Renal cortex interstitium (tissue), 11 donors: ENCODE measurements around the gene UBE2QL1. TPM values are rescaled to one million over a fixed set of nuclear protein-coding genes. Genes with fewer than 3 reads are reported as not detected.

Experiments used
- DNase-seq, 11 donors: peaks; one replicate each; pipeline ENCODE4 v3.0.0-alpha.2; 2013; ENCODE audit warnings: low read depth in 9 of 11, low spot score in 4 of 11; ENCODE audit errors: extremely low read depth in 1 of 11
- polyA plus RNA-seq, 3 donors: library from polyadenylated mRNA; unstranded; fragments of 120-200 nt; gene quantifications; one replicate each; pipeline ENCODE4 v1.2.1, GENCODE V29; 2013; ENCODE audit not compliant: insufficient read length in 3 of 3

The UBE2QL1 gene
- polyA plus RNA-seq, 3 donors: 0.79 to 0.95 (median 0.83) TPM

DNA sequence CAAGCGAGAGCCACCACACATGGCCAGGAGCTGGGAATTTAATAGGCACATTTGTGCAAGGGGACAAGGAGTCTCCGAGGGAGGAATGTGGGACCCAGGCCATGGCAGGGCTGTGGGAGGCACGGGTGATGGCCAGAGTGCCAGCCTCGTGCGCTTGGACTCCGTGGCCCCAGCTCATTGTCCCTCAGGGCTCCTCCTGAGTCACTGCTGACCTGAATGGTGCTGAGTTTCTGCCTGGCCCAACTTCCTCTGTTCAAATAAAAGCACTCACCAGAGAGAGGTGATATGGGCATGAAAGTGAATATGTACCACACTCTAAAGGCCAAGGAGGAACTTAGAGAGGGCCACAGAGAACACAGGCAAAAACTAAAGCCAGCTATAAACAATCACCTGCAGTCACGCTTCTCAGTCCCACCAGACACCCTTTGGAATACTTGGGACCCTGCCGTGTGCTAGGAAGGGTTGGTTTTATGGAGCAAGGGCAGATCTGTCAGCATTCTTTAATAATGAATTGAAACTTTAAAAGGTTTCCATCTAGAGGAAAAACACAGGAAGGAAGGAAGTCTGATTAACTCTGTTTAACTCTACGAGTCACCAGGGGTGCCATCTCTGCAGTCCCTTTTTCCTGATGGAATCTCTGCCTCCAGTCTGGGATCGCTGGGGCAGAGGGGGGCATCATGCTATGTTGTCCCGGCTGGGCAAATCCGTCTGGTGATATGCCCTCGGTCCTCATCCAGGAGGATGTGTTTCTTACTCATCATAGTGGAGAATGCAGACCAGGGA, 25.1 kb upstream of the UBE2QL1 start:
- no peak for DNase-seq

GRCh38 chr5:6424110-6424659, 24.5 kb upstream of the UBE2QL1 start:
- no peak for DNase-seq

DNA sequence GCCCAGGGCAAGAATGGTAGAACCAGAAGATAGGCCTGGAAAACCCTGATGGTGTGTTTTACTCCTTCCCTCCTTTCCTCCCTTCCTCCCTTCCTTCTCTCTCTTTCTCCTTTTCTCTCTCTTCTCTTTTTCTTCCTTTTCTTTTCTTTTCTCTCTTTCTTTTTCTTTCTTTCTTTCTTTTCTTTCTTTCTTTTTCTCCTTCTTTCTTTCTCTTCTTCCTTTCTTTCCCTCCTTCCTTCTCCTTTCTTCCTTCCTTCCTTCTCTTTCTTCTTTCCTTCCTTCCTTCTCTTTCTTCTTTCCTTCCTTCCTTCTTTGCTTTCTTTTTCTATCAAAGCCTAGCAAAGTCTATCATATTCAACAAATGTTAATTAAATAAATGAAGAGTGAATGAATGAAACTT, 24.0 kb upstream of the UBE2QL1 start:
- no peak for DNase-seq

DNA sequence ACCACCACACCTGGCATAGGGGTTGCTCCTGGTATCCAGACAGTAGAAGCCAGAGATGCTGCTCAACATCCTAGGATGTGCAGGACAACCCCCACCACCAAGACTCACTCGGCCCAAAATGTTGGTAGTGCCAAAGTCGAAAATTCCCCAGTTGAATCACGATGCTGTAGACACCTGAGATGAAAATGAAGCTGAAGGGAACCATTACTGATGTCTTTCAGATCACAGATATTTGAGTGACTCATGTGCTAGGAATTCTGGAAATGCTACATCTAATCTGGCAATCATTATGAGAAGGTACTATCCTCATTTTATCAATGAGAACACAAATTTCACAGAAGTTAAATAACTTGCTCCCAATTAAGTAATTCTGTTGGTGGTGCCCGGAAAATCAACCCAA, 21.0 kb upstream of the UBE2QL1 start:
- no peak for DNase-seq

- no peak for DNase-seq
Observed at GRCh38 chr5:6430418-6431028, 18.1 kb upstream of the UBE2QL1 start.

DNA sequence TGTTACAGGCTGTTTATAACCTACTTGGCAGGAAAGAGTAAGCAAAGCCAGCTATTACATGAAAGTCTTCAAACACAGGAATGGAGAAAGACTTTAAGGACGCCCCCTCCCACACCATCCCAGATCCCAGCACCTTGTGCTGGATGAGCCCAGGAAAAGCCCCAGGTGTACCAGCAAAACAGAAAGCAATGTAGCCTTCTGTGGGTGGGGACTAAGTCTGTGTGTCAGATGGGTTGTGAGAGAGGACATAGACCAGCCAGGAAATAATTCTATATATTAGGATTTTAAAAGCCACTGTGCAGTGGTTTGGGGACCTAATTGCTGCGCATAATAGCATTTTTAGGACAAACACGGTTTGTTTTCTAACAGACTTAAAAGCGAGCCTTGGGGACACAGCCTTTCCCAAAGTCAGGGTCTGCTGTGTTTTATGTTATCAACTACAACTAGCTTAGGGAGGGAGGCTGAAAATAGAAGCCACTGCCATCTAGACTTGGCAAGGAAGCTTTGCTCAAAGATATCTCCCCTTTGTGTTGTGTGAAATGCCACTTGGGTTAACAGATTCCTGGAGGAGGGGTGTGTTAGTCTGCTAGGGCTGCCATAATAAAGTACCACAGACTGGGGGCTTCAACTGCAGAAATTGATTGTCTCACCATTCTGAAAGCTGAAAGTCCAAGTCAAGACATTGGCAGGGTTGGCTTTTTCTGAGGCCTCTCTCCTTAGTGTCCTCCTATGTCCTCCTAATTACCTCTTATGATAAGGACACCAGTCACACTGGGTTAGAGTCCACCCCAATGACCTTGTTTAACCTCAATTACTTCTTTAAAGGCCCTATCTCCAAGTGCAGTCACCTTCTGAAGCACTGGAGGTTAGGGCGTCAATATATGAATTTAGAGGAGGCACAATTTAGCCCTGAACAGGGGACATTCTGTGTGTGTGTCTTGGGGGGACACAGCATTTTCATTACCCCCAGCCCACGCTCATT, 17.2 kb upstream of the UBE2QL1 start:
- DNase-seq: no peak

- DNase-seq: no peak
Observed at GRCh38 chr5:6432206-6432605, 16.5 kb upstream of the UBE2QL1 start.

- no peak for DNase-seq
Observed at GRCh38 chr5:6434731-6435130, 13.9 kb upstream of the UBE2QL1 start.

- no peak for DNase-seq
Observed at GRCh38 chr5:6435356-6435755, 13.3 kb upstream of the UBE2QL1 start.

DNA sequence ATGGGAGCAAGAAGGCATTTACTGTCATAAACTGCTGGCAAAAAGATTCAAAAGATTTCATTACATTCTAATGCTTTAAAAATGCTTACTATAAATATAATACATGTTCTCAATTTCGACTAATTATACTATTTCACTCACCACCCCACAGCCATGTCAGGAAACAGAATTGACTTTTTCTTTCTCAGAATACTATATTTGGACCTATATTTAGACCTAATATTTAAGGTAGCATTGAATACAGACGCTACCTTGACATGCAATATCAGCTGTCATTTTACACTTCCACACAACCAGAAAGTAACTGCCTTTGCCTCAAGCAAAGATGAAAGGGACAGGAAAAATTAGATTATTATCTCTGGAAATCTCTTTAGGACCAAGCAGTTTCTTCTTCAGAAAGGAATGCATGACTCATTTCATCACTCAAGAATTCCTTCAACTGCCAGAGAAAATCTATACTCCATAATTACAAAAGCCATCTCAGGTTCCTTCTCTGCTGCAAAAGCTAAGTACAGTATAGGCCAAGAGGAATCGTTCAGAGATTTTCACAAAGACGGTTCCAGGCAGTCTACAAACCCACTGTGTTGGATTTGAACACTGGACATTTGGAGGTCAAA, 11.8 kb upstream of the UBE2QL1 start:
- DNase-seq: no peak

GRCh38 chr5:6439588-6440550, 8.8 kb upstream of the UBE2QL1 start:
- DNase-seq: no peak

DNA sequence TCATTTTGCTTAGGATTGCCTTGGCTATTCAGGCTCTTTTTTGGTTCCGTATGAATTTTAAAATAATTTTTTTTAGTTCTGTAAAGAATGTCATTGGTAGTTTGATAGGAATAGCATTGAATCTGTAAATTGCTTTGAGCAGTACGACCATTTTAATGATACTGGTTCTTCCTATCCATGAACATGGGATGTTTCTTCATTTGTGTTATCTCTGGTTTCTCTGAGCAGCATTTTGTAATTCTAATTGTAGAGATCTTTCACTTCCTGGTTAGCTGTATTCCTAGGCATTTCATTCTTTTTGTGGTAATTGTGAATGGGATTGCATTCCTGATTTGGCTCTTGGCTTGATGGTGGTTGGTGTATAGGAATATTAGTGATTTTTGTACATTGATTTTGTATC, 6.3 kb upstream of the UBE2QL1 start:
- DNase-seq: no peak

DNA sequence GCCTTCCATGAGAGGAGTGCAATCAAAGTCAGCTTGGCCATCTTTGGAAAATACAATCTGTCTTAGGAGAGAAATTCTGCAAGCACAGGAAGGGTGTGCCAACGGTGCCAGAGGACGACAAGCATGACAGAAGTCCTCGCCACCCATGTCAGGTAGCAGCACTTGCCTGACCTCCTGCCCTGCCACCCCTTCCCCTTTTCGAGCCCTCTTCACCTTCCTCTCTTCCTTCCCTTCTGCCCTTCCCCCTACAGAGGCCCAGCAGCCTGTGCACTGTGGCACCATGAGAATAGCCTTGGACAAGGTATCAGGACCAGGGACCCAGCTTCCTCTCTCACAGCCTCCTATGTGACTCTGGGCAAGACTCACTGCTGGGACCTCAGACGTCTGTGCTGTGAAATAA, 5.3 kb upstream of the UBE2QL1 start:
- no peak for DNase-seq

GRCh38 chr5:6446042-6446441, 2.6 kb upstream of the UBE2QL1 start:
- no peak for DNase-seq

- no peak for DNase-seq
Observed at GRCh38 chr5:6446626-6447309, 1.9 kb upstream of the UBE2QL1 start.

DNA sequence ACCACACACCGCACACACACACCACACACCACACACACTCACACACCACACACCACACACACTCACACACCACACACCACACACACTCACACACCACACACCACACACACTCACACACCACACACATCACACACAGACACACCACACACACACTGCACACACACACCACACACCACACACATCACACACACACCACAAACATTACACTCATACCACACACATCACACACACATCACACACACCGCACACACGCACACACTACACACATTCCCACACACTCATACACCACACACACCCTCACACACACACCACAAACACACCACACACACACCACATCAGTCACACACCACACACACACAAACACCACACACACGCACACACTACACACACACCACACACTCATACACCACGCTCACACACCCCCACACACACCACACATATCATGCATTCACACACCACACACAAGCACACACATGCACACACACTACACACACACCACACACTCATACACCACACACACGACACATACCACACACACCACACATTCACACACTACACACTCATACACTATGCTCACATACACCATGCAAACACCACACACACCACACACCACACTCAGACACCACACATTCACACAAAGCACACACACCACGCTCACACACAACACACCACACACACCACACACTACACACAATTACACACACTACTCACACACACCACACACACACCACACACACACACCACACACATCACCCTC, 1.1 kb upstream of the UBE2QL1 start:
- no peak for DNase-seq

DNA sequence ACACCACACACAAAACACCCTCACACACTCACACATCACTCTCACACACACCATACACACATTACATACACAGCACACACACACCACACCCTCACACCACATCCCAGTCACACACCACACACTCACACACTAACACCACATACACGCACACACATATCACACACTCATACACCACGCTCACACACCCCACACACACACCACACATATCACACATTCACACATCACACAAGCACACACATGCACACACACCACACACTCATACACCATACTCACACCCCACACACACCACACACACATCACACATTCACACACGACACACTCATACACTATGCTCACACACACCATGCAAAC, 543 bp upstream of the UBE2QL1 start:
- DNase-seq: no peak
